Glomerular endothelial cell (primary cell): ENCODE measurements around the gene RPTOR. TPM values are rescaled to one million over a fixed set of nuclear protein-coding genes. Genes with fewer than 3 reads are reported as not detected.
"Not testable (repeated sequence)": the region's sequence is repeated elsewhere in the genome, so short reads cannot be mapped to it uniquely, and the experiment has no call there.

Experiments
- DNase-seq: peaks from one replicate; pipeline ENCODE4 v3.0.0-alpha.2; 2011; ENCODE audit warnings: low read depth, low spot score; ENCODE audit errors: extremely low read depth
- total RNA-seq: library from RNA; depleted of rRNA; stranded (reverse); fragments of >200 nt; gene quantifications from 2 replicates; pipeline ENCODE4 v1.2.3, GENCODE V29; 2015

RPTOR gene
- total RNA-seq, 1 donor from 2014 or later: 37.5 TPM

GRCh38 chr17:80731323-80731722 lies 186.7 kb downstream of the RPTOR start:
- DNase-seq: no peak

GRCh38 chr17:80732268-80732667 lies 187.6 kb downstream of the RPTOR start:
- no peak for DNase-seq

GRCh38 chr17:80737106-80738019 lies 192.7 kb downstream of the RPTOR start:
- no peak for DNase-seq

- no peak for DNase-seq
These were observed 193.6 kb downstream of the RPTOR start for GRCh38 chr17:80738020-80738808.

GRCh38 chr17:80738987-80739730 lies 194.5 kb downstream of the RPTOR start:
- DNase-seq: no peak

GRCh38 chr17:80740141-80740540 lies 195.5 kb downstream of the RPTOR start:
- DNase-seq: no peak

GRCh38 chr17:80742091-80742490 lies 197.5 kb downstream of the RPTOR start:
- DNase-seq: no peak

- DNase-seq: no peak
These were observed 198.0 kb downstream of the RPTOR start for GRCh38 chr17:80742581-80743180.

GRCh38 chr17:80743181-80743771 lies 198.6 kb downstream of the RPTOR start:
- no peak for DNase-seq

GRCh38 chr17:80743973-80744372 lies 199.3 kb downstream of the RPTOR start:
- DNase-seq: not testable (repeated sequence)

- not testable (repeated sequence) for DNase-seq
These were observed 200.1 kb downstream of the RPTOR start for GRCh38 chr17:80744725-80745124.

GRCh38 chr17:80745183-80745582 lies 200.5 kb downstream of the RPTOR start:
- DNase-seq: no peak

- DNase-seq: no peak
These were observed 201.8 kb downstream of the RPTOR start for GRCh38 chr17:80746262-80746935.

- no peak for DNase-seq
These were observed 202.8 kb downstream of the RPTOR start for GRCh38 chr17:80747469-80747868.

- no peak for DNase-seq
These were observed 205.0 kb downstream of the RPTOR start for GRCh38 chr17:80749611-80750010.

GRCh38 chr17:80750263-80750662 lies 205.6 kb downstream of the RPTOR start:
- no peak for DNase-seq

GRCh38 chr17:80751070-80751945 lies 206.7 kb downstream of the RPTOR start:
- no peak for DNase-seq

- DNase-seq: no peak
These were observed 207.4 kb downstream of the RPTOR start for GRCh38 chr17:80751946-80752581.
